BLaER1 treated with 17β-estradiol and CSF1 and Interleukin-3, amounts not matched to agents 10 nM and 100 nM (cell line): ENCODE measurements around the gene NHSL2.

Experiments used
- H3K27ac ChIP-seq, 11 experiments: shearing (Covaris generic); formaldehyde crosslinking; 2 replicates each; pipeline ENCODE4 v1.8.1; 2022
- H3K27me3 ChIP-seq, 11 experiments: shearing (Covaris generic); formaldehyde crosslinking; 2 replicates each; pipeline ENCODE4 v1.8.1; 2022
- H3K36me3 ChIP-seq, 11 experiments: shearing (Covaris generic); formaldehyde crosslinking; 2 replicates each; pipeline ENCODE4 v1.8.1; 2022
- H3K4me1 ChIP-seq, 10 experiments: shearing (Covaris generic); formaldehyde crosslinking; 2 replicates each; pipeline ENCODE4 v1.8.1; 2022
- H3K4me2 ChIP-seq, 11 experiments: shearing (Covaris generic); formaldehyde crosslinking; 2 replicates each; pipeline ENCODE4 v1.8.1; 2022
- H3K4me3 ChIP-seq, 10 experiments: shearing (Covaris generic); formaldehyde crosslinking; 2 replicates each; pipeline ENCODE4 v1.8.1; 2022
- H3K9ac ChIP-seq, 11 experiments: shearing (Covaris generic); formaldehyde crosslinking; 2 replicates each; pipeline ENCODE4 v1.8.1; 2022
- H3K9me3 ChIP-seq, 11 experiments: shearing (Covaris generic); formaldehyde crosslinking; replicated peaks in 1 of 11; 2 replicates each; pipeline ENCODE4 v1.8.1; 2022
- H4K20me1 ChIP-seq, 11 experiments: shearing (Covaris generic); formaldehyde crosslinking; 2 replicates each; pipeline ENCODE4 v1.8.1; 2022
- Cebpa-rat ChIP-seq, 11 experiments: shearing (Covaris generic); IDR thresholded peaks; 2 replicates each; pipeline ENCODE4 v1.8.1; 2022

Gene NHSL2

DNA sequence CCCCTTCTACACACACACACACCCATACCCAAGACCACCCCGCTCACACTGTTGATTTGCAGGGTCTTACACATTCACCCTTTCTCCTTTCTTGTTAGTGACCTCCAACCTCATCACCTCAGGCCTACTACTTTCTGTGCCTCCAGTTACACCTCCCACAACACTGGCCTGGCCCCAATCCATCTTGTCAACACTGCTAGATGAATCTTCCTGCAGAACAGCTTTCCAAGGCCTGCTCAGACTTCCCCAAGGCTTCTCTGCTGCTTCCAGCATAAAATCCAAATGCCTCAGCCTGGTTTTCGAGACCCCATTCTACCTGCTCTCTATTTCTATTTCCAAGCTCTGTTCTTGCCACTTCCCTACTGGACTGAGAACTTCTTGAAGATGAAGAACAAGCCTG, 79.9 kb downstream of the NHSL2 start:
- TF ChIP-seq Cebpa-rat (IDR thresholded peaks at IDR 0.05), result no peak
- Histone ChIP-seq H3K4me2 (no peak overlapping the region), H3K4me1 (peaks cover 0 to 10% (median 2%) of the 10 kb centered on the region in 10 experiments; a peak in 4 of 20 replicates), H3K9me3 (peaks cover 3 to 22% (median 16%) of the 10 kb centered on the region in 11 experiments), H3K9ac (no peak overlapping the region), H3K27ac (no peak overlapping the region), H3K4me3 (no peak overlapping the region), H3K36me3 (no peaks in the 10 kb centered on the region), H3K27me3 (peaks cover 78 to 99% (median 98%) of the 10 kb centered on the region in 11 experiments), H4K20me1 (peaks cover 0 to 10% (median 0%) of the 10 kb centered on the region in 11 experiments; a peak in 5 of 22 replicates)

DNA sequence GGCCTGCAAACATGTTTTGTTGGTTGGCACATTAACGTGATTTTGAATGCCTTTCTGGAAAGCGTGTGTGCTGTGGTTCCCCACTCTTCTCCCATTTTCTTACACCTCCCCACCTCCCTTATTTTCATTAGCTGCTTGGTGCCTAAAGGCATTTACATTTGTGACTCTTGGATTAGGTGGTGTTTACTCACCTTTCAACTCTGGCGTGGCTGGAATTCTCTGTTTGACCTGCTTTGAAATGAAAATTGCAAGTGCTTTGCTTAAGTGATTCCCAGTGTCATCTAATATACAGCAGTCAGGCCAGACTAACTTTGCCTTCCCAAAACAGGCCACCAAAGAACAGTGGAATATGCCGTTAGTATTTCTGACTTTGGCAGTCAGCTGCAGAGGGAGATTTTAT, 80.5 kb downstream of the NHSL2 start:
- Histone ChIP-seq H3K4me3 (no peak overlapping the region), H4K20me1 (peaks cover 0 to 10% (median 0%) of the 10 kb centered on the region in 11 experiments; a peak in 5 of 22 replicates), H3K27ac (no peak overlapping the region), H3K9ac (no peak overlapping the region), H3K27me3 (peaks cover 79 to 100% (median 100%) of the 10 kb centered on the region in 11 experiments), H3K4me1 (peaks cover 0 to 10% (median 2%) of the 10 kb centered on the region in 10 experiments; a peak in 4 of 20 replicates), H3K36me3 (no peaks in the 10 kb centered on the region), H3K4me2 (no peak overlapping the region), H3K9me3 (peaks cover 0 to 15% (median 10%) of the 10 kb centered on the region in 11 experiments; a peak in 18 of 22 replicates)
- no peak for TF ChIP-seq Cebpa-rat (IDR thresholded peaks at IDR 0.05)

DNA sequence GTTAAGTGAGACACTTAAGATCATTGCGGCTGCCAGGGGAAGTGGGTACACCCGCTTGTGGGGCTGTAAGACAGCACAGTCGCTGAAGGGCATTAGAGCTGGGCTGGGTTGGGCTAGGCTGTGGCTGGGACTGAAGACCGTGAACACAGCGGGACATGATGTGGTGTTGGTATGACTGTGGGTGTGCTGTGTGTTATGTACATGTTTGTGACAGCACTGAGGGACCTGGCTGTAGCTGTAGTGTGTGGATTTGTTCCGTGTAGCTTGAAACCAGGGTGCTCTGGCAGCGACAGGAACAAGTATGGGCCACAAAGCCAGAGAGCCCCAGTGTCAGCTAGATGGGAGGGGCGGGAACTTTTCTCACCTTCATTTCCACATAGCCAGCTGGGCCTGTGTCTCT, 82.1 kb downstream of the NHSL2 start:
- Histone ChIP-seq H3K4me3 (no peak overlapping the region), H4K20me1 (peaks cover 0 to 10% (median 0%) of the 10 kb centered on the region in 11 experiments; a peak in 5 of 22 replicates), H3K9ac (no peak overlapping the region), H3K4me1 (peaks cover 0 to 10% (median 2%) of the 10 kb centered on the region in 10 experiments; a peak in 4 of 20 replicates), H3K27me3 (peaks cover 89 to 100% (median 100%) of the 10 kb centered on the region in 11 experiments), H3K36me3 (no peaks in the 10 kb centered on the region), H3K9me3 (peaks cover 0 to 9% (median 0%) of the 10 kb centered on the region in 11 experiments; a peak in 4 of 22 replicates), H3K4me2 (peak overlapping the region in 4 of 11 experiments; percentile 1 to 37 (median 26); a peak in 5 of 22 replicates), H3K27ac (no peak overlapping the region)
- TF ChIP-seq Cebpa-rat (IDR thresholded peaks at IDR 0.05), result no peak

DNA sequence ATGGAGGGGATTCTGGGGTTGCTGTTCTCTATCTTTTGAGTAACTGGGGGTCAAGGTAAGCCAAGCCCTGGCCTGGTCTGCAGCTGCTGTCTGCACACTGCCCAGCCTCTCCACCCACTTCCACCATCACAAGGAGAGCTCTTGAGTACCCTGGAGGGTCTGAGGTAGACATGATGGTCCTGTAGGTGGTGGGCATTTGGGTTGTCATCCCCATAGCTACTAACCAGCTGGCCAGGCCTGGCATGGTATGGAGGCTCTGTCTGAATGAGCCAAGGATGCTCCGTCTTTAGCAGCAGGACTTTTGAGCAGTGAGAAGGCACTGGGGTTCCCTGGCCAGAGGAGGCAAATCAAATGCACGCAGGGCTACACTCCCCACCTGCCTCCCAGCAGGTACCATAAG, 82.7 kb downstream of the NHSL2 start:
- Histone ChIP-seq H3K27me3 (peaks cover 89 to 100% (median 100%) of the 10 kb centered on the region in 11 experiments), H3K36me3 (no peaks in the 10 kb centered on the region)
- no peak for TF ChIP-seq Cebpa-rat (IDR thresholded peaks at IDR 0.05)

DNA sequence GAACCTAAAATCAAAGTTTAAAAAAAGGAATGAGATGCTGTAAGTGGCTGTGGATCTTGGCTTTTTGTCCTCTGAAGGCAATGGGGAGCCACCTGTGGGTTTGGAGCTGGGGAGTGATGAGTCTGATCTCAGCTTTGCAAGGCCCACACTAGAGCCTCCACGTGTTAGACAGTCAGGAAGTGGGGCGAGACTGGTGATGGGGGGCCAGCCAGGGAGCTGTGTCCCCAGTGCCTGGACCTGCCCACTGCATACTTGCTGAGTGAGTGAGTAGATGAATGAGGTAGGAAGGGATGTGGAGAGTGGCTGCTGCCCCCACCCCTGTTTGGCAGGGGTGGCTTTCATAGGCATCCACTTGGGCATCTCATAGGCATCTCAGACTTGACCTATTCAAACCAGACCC, 84.0 kb downstream of the NHSL2 start:
- H3K4me2 ChIP-seq, result no peak overlapping the region
- no peak overlapping the region for H3K9ac ChIP-seq
- peaks cover 79 to 100% (median 93%) of the 10 kb centered on the region in 11 experiments for H3K27me3 ChIP-seq
- H3K27ac ChIP-seq, result no peak overlapping the region
- H3K9me3 ChIP-seq, result peaks cover 0 to 3% (median 0%) of the 10 kb centered on the region in 11 experiments; a peak in 1 of 22 replicates
- no peaks in the 10 kb centered on the region for H3K36me3 ChIP-seq
- H3K4me1 ChIP-seq, result peaks cover 0 to 9% (median 2%) of the 10 kb centered on the region in 10 experiments; a peak in 4 of 20 replicates
- no peak for TF ChIP-seq Cebpa-rat (IDR thresholded peaks at IDR 0.05)
- no peak overlapping the region for H3K4me3 ChIP-seq
- peaks cover 0 to 15% (median 0%) of the 10 kb centered on the region in 11 experiments; a peak in 6 of 22 replicates for H4K20me1 ChIP-seq

More for the DNA sequence above, 82.7 kb downstream of the NHSL2 start:
- Histone ChIP-seq H3K4me3 (no peak overlapping the region), H3K4me2 (peak overlapping the region in 2 of 11 experiments; percentile 35 to 37; a peak in 2 of 22 replicates), H4K20me1 (peaks cover 0 to 10% (median 0%) of the 10 kb centered on the region in 11 experiments; a peak in 6 of 22 replicates), H3K9me3 (peaks cover 0 to 9% (median 0%) of the 10 kb centered on the region in 11 experiments; a peak in 3 of 22 replicates), H3K4me1 (peaks cover 0 to 10% (median 2%) of the 10 kb centered on the region in 10 experiments; a peak in 4 of 20 replicates), H3K9ac (no peak overlapping the region), H3K27ac (no peak overlapping the region)

DNA sequence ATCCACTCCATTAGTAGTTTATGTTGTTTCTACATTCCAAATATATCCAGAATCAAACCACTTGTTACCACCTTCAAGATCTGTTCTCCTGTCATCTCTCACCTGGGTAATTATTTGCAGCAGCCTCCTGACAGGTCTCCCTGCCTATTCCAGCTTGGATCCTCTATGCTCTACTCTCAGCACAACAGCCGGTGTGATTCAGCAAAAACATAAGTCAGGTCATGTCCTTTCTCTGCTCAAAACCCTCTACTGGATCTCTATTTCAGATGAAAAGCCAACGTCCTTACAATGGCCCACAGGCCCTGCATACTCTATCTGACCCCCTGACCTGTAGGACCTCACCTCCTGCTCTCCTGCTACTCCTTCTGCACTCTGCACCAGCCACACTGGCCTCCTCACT, 84.5 kb downstream of the NHSL2 start:
- Histone ChIP-seq H3K27me3 (peaks cover 74 to 98% (median 88%) of the 10 kb centered on the region in 11 experiments), H3K9me3 (no peaks in the 10 kb centered on the region), H4K20me1 (peaks cover 0 to 15% (median 0%) of the 10 kb centered on the region in 11 experiments; a peak in 6 of 22 replicates), H3K36me3 (no peaks in the 10 kb centered on the region), H3K4me3 (no peak overlapping the region), H3K27ac (no peak overlapping the region), H3K9ac (no peak overlapping the region), H3K4me2 (no peak overlapping the region), H3K4me1 (peaks cover 0 to 8% (median 2%) of the 10 kb centered on the region in 10 experiments; a peak in 4 of 20 replicates)
- no peak for TF ChIP-seq Cebpa-rat (IDR thresholded peaks at IDR 0.05)

DNA sequence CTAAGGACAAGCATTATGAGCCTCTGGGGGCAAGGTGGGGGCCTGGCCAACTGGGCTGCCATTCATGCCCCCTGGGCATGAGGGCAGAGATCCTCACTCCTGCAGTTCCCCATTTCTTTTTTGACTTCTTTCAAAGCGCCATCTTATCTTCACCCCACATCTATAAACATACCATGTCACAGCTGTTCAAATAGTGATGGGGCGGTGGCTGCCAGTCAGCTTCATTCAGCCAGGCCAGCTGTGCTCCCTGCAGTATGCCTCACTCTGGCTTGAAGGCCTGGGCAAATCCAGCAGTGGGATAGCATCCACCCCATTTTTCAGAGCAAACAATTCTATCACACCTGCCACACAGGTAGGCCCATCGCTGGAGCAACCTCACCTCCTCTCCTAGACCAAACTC, 85.5 kb downstream of the NHSL2 start:
- Histone ChIP-seq H3K27me3 (peaks cover 68 to 98% (median 87%) of the 10 kb centered on the region in 11 experiments), H4K20me1 (peaks cover 0 to 15% (median 0%) of the 10 kb centered on the region in 11 experiments; a peak in 6 of 22 replicates), H3K9ac (no peak overlapping the region), H3K4me3 (no peak overlapping the region), H3K4me1 (peaks cover 0 to 8% (median 2%) of the 10 kb centered on the region in 10 experiments; a peak in 4 of 20 replicates), H3K9me3 (no peaks in the 10 kb centered on the region), H3K36me3 (no peaks in the 10 kb centered on the region), H3K4me2 (no peak overlapping the region), H3K27ac (no peak overlapping the region)
- no peak for TF ChIP-seq Cebpa-rat (IDR thresholded peaks at IDR 0.05)

DNA sequence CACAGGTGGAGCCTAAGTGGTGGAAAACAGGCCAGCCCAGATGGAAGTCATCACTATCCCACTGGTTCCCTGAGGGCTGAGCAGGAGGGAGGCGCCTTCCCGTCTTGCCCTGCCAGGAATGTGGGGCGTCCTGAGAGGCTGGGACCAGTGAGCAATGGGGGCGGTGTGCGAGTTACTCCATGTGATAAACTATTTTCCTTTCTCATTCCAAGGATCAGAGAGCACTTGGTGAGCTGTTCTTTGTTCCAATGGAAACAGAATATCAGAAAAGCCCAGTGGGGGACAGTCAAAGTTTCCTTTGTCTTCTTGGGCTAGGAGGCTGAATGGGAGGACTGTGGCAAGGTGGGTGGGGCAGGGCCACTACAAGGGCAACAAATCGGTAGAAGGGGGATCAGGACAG, 86.2 kb downstream of the NHSL2 start:
- no peak overlapping the region for H3K4me3 ChIP-seq
- H3K27me3 ChIP-seq, result peaks cover 65 to 98% (median 87%) of the 10 kb centered on the region in 11 experiments
- TF ChIP-seq Cebpa-rat (IDR thresholded peaks at IDR 0.05), result no peak
- H3K36me3 ChIP-seq, result no peaks in the 10 kb centered on the region
- no peak overlapping the region for H3K27ac ChIP-seq
- H4K20me1 ChIP-seq, result peaks cover 0 to 15% (median 0%) of the 10 kb centered on the region in 11 experiments; a peak in 6 of 22 replicates
- peaks cover 0 to 8% (median 2%) of the 10 kb centered on the region in 10 experiments; a peak in 4 of 20 replicates for H3K4me1 ChIP-seq
- H3K9me3 ChIP-seq, result no peaks in the 10 kb centered on the region
- H3K9ac ChIP-seq, result no peak overlapping the region
- no peak overlapping the region for H3K4me2 ChIP-seq

DNA sequence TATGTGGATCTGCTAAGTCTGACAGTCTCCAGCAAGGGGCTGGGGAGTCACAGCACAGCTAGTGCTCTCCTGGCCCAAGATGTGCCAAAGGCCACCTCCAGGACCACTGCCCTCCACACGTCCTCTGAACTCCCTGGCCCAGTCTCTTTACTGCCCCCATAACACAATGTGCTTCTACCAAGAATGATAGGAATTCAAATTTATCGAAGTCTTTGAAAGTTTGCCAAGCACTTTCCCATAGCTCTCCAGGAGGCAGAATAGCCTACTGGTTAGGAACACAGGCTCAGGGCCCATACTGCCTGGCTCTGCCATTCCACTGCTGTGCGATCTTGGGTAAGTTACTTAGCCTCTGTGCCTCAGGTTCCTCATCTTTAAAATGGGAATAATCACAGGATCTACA, 86.7 kb downstream of the NHSL2 start:
- no peaks in the 10 kb centered on the region for H3K36me3 ChIP-seq
- no peak overlapping the region for H3K4me2 ChIP-seq
- no peak overlapping the region for H3K4me3 ChIP-seq
- H3K27ac ChIP-seq, result no peak overlapping the region
- TF ChIP-seq Cebpa-rat (IDR thresholded peaks at IDR 0.05), result no peak
- H4K20me1 ChIP-seq, result peaks cover 0 to 15% (median 0%) of the 10 kb centered on the region in 11 experiments; a peak in 5 of 22 replicates
- H3K9me3 ChIP-seq, result no peaks in the 10 kb centered on the region
- H3K9ac ChIP-seq, result no peak overlapping the region
- H3K27me3 ChIP-seq, result peaks cover 60 to 98% (median 85%) of the 10 kb centered on the region in 11 experiments
- peaks cover 0 to 8% (median 2%) of the 10 kb centered on the region in 10 experiments; a peak in 4 of 20 replicates for H3K4me1 ChIP-seq
